Measurements from ENCODE around the gene MTCP1. TPM values are rescaled to one million over a fixed set of nuclear protein-coding genes. Genes with fewer than 3 reads are reported as not detected.

MTCP1 gene
- polyA plus RNA-seq, 3 donors: 1.3 to 23.3 (median 14.8) TPM

- no CpG with 5 or more reads among the region's 1 CpG for WGBS (ENCODE audit: insufficient coverage)
- Histone ChIP-seq H3K36me3 (replicated peaks in 1 of 2; ENCODE audit: control insufficient read depth in 1 of 2, insufficient read depth in 2 of 2, low read length in 2 of 2) (peaks cover 0 to 10% of the 10 kb centered on the region in 2 donors), H3K27ac (ENCODE audit: low read depth in 1 of 2, low read length in 2 of 2) (no peak overlapping the region), H3K27me3 (ENCODE audit: control insufficient read depth in 2 of 2, insufficient read depth in 2 of 2, low read length in 2 of 2) (no peaks in the 10 kb centered on the region), H3K9ac (ENCODE audit: insufficient read depth, low read length, poor library complexity, severe bottlenecking) (no peak overlapping the region), H3K4me1 (ENCODE audit: control insufficient read depth in 1 of 2, insufficient read depth in 2 of 2, low read length in 2 of 2) (peaks cover 16 to 20% of the 10 kb centered on the region in 2 donors), H3K79me2 (ENCODE audit: insufficient read depth, low read length) (peaks cover 35% of the 10 kb centered on the region), H3K4me2 (replicated peaks; ENCODE audit: extremely low read depth, low read length, poor library complexity, severe bottlenecking) (peak overlapping the region; percentile 69), H4K20me1 (ENCODE audit: insufficient read depth, low read length) (no peaks in the 10 kb centered on the region), H2AFZ (ENCODE audit: insufficient read depth, low read depth, low read length, poor library complexity, severe bottlenecking) (no peak overlapping the region), H3K9me3 (replicated peaks in 1 of 2; ENCODE audit: control insufficient read depth in 1 of 2, insufficient read depth in 1 of 2, low read length in 2 of 2) (no peaks in the 10 kb centered on the region), H3K4me3 (replicated peaks in 1 of 3; ENCODE audit: low read depth in 2 of 3, low read length in 3 of 3) (peak overlapping the region in 1 of 3 experiments; percentile 78)
- intact Hi-C loops (cut with micrococcal nuclease): no loop called here
- Mint-ChIP-seq H3K4me3 (no peak overlapping the region), H3K36me3 (peaks cover 8 to 19% of the 10 kb centered on the region in 2 donors), H3K27ac (no peak overlapping the region), H3K27me3 (ENCODE audit: low read depth in 3 of 3) (peaks cover 0 to 3% (median 0%) of the 10 kb centered on the region in 3 donors), H3K4me1 (peaks cover 35% of the 10 kb centered on the region), H3K9me3 (peaks cover 0 to 8% (median 0%) of the 10 kb centered on the region in 7 donors)
- DNase-seq: no peak
- no peak for TF ChIP-seq CTCF (IDR thresholded peaks at IDR 0.05)
These were observed 1.5 kb downstream of the MTCP1 start for GRCh38 chrX:155069414-155069813.

GRCh38 chrX:155068165-155068564 is 2.8 kb downstream of the MTCP1 start:
- Mint-ChIP-seq H3K27ac (no peak overlapping the region), H3K4me1 (peaks cover 25% of the 10 kb centered on the region), H3K9me3 (peaks cover 0 to 8% (median 0%) of the 10 kb centered on the region in 7 donors), H3K27me3 (ENCODE audit: low read depth in 3 of 3) (peaks cover 0 to 3% (median 0%) of the 10 kb centered on the region in 3 donors), H3K36me3 (peaks cover 0 to 7% of the 10 kb centered on the region in 2 donors), H3K4me3 (no peak overlapping the region)
- Histone ChIP-seq H4K20me1 (ENCODE audit: insufficient read depth, low read length) (no peaks in the 10 kb centered on the region), H3K4me2 (replicated peaks; ENCODE audit: extremely low read depth, low read length, poor library complexity, severe bottlenecking) (no peak overlapping the region), H3K4me3 (replicated peaks in 1 of 3; ENCODE audit: low read depth in 2 of 3, low read length in 3 of 3) (no peak overlapping the region), H3K79me2 (ENCODE audit: insufficient read depth, low read length) (peaks cover 24% of the 10 kb centered on the region), H3K4me1 (ENCODE audit: control insufficient read depth in 1 of 2, insufficient read depth in 2 of 2, low read length in 2 of 2) (peaks cover 16 to 20% of the 10 kb centered on the region in 2 donors), H2AFZ (ENCODE audit: insufficient read depth, low read depth, low read length, poor library complexity, severe bottlenecking) (no peak overlapping the region), H3K36me3 (replicated peaks in 1 of 2; ENCODE audit: control insufficient read depth in 1 of 2, insufficient read depth in 2 of 2, low read length in 2 of 2) (peaks cover 3 to 10% of the 10 kb centered on the region in 2 donors), H3K9me3 (replicated peaks in 1 of 2; ENCODE audit: control insufficient read depth in 1 of 2, insufficient read depth in 1 of 2, low read length in 2 of 2) (no peaks in the 10 kb centered on the region), H3K9ac (ENCODE audit: insufficient read depth, low read length, poor library complexity, severe bottlenecking) (no peak overlapping the region), H3K27me3 (ENCODE audit: control insufficient read depth in 2 of 2, insufficient read depth in 2 of 2, low read length in 2 of 2) (no peaks in the 10 kb centered on the region), H3K27ac (ENCODE audit: low read depth in 1 of 2, low read length in 2 of 2) (no peak overlapping the region)
- no CpG with 5 or more reads among the region's 1 CpG for WGBS (ENCODE audit: insufficient coverage)
- intact Hi-C loops (cut with micrococcal nuclease): no loop called here
- no peak for TF ChIP-seq CTCF (IDR thresholded peaks at IDR 0.05)
- DNase-seq: peak in 2 of 3 donors; percentile 2 to 33
